GM21529 (cell line): ENCODE measurements around the gene TPPP2.

Experiments used
- ATAC-seq: cut with Tn5 transposase; IDR thresholded peaks from one replicate; pipeline ENCODE4 v1.9.1; 2021; ENCODE audit not compliant: unreplicated experiment

TPPP2 gene

DNA sequence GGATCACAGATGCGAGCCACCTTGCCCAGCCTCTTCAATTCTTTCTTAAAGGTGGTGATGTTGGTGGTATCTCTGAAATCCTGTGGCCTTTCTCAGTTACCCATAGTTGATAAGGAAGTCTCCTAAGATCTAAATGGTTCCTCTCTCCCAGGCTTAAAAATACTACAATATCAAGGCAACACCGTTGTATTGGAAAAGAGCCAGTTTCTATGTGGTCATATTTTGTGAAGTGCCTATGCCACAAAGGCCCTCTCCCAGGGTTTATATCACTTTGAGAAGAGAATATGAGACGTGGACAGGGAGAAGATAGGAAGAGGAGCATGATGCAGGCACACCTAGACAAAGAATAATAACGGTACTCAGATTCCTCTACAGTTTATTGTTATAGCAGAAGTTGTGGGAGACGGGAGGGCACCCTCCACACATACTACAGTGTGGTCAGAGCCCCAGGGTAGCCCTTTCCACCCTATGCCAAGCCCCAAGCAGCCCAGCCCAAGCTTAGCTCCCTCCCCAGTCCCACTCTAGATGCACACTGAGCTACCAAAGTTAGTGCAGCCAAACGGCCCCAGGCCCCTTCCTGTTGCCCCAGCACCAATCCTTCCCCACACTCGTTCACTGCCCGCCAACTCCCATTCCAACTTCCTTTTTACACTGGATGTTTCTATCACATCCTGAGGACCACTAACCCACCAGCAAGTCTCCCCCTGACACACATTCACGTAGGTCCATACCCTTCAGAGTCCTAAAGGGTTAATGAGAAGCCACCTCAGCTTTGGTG, 13.4 kb upstream of the TPPP2 start:
- ATAC-seq, result no peak

DNA sequence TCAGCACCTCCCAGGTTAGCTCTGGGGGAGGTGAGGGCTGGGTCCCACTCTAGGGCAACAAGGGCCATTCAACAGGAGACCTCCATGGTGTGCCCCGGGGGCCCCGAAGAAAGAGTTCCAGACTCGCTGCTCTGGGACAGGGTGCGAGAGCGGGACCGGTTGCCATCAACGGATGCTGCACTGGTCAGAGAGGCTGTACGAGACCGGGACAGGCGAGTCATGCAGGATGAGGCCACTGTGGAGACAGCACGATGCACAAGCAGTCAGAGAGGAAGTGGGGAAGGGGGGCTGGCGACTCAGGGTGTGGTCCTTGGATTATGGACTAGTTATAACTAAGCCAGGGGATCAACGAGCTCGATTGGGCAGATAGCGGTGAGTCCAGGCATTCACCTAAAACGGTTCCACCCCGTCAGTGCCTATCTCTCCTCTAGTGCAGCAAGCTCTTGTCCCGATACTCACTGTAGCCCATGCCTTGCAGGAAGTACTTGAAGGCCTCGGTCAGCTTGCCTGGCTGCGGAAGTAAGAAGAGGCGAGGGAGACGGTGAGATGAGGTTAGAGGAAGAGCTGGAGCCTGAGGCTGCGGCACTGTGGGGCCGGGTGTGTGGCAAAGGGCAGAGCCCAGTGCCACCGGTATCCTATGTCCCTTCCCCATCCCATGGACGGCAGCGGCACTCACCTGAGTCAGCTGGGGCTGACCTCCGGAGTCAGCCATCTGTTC, 12.3 kb upstream of the TPPP2 start:
- ATAC-seq, result no peak

DNA sequence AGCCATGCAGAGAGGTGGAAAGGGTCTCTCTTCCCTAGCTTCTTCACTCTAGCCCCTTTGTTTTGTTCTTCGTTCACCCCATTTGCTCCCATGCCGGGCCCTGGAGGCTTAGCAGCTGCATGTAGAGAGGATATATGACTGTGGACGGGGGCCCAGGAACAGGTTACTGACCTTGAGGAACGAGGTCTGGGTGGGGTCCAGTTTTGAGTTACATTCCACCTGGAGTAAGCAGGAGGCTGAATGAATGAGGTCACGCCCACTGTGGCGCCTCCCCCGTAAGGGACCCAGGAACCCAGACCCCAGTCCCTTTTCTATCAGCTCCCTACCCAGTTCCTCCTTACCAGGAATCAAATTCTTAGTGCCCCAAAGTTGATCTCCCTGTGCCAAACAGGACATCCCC, 11.7 kb upstream of the TPPP2 start:
- no peak for ATAC-seq

DNA sequence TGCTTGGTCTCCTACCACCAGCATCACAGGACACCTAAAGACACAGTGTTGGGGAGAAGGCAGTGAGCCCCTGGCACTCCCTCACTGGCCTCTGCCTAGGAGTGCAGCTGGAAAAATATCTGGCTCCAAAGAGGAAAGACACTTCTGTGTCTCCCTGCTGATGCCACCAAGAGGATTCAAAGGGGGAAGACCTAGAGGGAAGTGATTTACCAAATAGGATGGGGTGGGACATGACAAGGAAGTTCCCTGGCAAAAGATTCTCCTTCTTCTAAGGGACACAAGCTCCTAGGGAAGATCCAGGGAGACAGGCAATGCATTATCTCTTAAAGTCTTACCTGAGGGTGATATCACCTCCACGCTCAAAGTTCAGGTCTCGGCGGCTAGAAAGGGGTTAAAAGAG, 11.2 kb upstream of the TPPP2 start:
- ATAC-seq, result no peak

DNA sequence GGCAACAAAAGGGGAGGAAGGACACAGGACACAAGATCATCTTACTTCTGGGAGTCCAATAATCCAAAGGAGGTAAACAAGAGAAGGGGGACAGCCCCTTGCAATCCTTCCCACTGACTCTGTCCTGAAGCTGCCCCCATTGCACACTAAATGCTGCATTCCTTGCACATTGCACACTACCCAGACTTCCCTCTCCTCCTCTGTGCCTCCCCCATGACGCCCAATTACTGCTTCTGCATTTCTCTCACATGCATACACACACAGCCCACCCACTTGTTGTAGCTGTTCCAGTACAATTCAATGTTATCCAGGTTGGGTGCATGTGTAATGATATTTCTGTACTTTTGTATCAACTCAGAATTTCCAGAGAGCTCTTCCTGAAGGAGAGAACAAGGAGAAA, 10.7 kb upstream of the TPPP2 start:
- no peak for ATAC-seq

- no peak for ATAC-seq
Observed at GRCh38 chr14:21020977-21021545, 9.0 kb upstream of the TPPP2 start.

DNA sequence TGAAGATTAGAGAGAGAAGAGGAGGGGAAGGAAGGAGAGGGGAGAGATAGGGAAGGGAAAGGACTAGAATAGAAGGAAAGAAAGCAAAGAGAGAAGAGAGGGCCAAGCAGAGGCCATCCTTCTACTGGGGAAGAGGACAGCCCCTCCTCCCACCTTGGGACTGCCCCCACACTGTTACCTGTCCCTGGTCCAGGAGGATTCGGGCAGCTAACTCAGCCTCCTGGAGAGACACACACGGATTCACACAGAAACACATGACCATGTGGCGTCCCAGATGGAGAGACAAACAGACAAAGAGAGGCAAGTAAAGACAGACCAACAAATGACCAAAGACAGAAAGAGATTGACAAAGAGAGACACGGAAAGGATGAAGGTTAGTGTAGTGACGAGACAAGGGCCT, 7.3 kb upstream of the TPPP2 start:
- ATAC-seq, result no peak

DNA sequence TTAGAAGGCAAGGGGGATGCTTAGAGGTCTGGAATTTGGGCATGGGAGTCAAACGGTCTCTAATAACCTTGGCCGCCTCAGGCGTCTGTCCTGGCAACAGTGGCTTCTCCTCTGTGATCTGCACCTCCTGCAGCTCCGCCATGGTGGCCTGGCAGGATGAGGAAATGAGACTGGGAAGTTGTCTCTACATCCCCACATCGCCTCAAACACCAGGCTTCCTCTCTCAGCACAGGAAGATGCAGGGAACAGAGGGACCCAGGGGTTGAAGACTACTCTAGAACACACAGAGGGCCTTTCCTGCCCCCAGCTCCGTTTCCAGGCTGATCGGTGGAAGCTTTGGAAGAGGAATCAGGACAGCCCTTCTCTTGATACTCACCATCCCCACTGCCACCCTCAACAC, 6.8 kb upstream of the TPPP2 start:
- no peak for ATAC-seq

GRCh38 chr14:21023817-21024584, 6.0 kb upstream of the TPPP2 start:
- no peak for ATAC-seq

- ATAC-seq, result no peak
Observed at GRCh38 chr14:21024585-21025370, 5.2 kb upstream of the TPPP2 start, which contains the start of gene NDRG2. Gene NDRG2 (minus strand): TSS chr14:21025061. CDS start chr14:21023315, 1,746 bp downstream.

DNA sequence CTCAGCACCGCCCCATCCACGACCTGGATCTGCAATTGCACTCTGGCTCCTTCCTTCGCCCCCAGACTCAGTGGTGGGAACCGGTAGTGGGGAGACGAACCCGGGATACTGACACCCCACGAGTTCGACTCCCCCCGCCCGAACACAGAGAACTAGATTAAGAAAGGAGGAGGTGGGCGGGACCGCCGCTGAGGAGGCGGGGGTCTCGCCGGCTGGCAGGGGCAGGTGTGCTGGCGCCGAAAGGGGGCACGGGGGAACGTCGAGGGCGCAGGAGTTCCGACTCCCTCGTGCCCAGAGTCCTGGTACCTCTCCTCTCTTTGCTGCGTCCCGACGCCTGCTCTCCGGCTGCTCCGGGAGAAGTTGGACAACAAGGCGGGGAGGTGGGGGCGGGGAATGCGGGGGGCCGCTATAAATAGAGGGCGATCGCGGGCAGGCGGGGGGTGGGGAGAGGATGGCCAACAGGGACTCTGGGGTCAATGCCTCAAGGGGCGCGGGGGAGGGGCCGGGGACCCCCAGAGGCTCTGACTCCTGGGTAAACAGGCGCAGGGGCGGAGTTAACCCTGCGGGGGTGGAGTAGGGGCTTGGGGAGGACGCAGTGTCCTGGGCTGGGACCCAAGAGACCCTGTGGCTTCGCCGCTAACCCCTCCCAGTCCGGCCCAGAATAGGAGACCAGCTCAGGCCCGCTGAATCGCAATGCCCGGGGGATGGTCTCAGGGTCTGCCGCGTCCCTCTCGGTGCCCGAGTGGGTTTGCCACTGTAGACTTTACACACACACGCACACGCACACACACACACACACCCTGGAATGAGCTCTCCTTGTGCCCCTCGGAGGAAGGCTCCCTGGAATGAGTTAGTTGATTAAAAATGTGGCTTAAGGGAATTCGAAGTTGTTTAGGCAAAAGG, 4.4 kb upstream of the TPPP2 start:
- no peak for ATAC-seq

- ATAC-seq, result no peak
Observed at GRCh38 chr14:21026274-21026987, 3.6 kb upstream of the TPPP2 start.

- ATAC-seq, result no peak
Observed at GRCh38 chr14:21026988-21027315, 3.1 kb upstream of the TPPP2 start.

DNA sequence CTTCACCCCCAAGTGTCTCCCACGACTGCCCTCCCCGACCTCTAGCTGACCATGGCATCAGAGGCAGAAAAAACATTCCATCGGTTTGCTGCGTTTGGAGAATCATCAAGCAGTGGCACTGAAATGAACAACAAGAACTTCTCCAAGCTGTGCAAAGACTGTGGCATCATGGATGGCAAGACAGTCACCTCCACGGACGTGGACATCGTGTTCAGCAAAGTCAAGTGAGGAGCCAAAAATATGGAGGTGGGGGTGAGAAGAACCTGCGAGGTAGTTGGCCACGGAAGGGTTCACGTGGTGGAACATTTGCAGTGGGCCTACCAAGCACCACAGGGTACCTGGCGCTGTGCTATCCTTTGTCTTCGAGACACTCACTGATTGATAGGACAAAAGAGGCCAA, 514 bp downstream of the TPPP2 start:
- ATAC-seq, result no peak

- ATAC-seq, result no peak
Observed at GRCh38 chr14:21032326-21033132, 2.5 kb downstream of the TPPP2 start.

DNA sequence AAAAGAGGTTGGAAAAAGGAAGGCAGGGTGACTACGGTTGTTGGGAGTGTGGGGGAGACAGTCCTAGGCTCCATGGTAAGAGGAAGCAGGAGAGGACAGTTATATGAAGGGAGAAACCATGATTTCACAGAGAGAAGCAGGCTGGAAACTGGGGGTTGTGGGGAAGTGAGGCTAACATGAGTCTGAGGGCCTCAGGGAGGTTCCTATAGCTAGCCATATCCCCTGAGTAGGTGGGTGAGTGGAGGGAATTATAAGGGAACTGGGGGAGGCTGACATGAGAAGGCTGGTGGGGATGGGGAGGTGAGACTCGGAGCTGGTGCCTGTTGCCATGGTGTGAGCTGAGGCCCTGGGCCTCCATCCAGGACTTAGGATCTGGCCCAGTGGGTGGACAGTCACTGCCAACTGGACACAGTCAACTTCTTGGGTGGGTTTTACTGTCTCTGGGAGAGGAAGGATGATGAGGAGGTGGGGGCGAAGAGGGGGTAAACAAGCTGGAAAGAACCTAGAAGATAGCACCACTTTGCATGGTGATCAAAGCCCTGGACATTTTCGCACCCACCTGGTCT, 3.2 kb downstream of the TPPP2 start:
- no peak for ATAC-seq

DNA sequence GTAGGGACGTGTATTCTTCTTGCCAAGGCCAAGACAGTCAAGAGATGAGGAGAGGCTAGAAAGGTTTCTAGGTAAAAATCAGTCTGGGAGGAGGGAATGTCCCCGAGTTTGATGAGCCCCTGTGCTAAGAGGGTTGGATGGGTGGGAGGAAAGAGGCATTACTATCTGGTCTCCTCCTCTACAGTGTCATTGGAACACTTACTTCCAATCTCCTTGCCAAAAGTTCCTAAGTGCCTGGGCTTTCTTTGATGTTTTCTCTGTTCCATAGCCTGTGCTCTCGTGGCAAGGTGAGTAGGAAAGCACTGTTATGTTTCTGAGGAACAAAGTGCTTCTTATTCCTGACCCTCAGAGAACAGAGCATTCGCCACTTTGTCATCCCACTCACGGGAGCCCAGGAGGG, 4.7 kb downstream of the TPPP2 start, which contains the start of gene RNASE13:
TSS of gene RNASE13 (minus strand) at position 101 of the 400 bp plus-strand sequence. CDS start 519 bp downstream, outside the sequence.
- ATAC-seq, result no peak

DNA sequence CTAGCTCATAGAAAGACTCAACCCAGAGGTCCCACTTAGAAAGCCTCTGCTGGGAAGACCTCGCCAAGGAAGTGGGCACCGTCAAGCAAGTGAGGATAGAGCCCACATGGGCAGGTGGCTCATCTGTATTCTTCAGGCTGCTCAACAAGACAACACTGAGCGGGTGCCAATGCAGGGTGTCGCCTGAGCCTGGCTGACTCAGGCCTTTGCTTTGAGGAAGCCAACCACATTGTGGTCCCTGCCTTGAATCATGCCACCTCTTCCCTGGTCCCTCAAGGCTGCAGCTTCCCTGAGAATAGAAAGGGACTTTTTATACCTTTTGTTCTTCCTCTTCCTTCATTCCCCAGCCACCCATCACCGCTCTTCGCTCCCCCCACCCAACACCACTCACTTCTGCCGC, 6.7 kb downstream of the TPPP2 start:
- no peak for ATAC-seq
